Measurements from ENCODE around the gene TUSC2.
A peak's percentile ranks its signal among the peaks of the same experiment; 100 is the strongest.

The TUSC2 gene

DNA sequence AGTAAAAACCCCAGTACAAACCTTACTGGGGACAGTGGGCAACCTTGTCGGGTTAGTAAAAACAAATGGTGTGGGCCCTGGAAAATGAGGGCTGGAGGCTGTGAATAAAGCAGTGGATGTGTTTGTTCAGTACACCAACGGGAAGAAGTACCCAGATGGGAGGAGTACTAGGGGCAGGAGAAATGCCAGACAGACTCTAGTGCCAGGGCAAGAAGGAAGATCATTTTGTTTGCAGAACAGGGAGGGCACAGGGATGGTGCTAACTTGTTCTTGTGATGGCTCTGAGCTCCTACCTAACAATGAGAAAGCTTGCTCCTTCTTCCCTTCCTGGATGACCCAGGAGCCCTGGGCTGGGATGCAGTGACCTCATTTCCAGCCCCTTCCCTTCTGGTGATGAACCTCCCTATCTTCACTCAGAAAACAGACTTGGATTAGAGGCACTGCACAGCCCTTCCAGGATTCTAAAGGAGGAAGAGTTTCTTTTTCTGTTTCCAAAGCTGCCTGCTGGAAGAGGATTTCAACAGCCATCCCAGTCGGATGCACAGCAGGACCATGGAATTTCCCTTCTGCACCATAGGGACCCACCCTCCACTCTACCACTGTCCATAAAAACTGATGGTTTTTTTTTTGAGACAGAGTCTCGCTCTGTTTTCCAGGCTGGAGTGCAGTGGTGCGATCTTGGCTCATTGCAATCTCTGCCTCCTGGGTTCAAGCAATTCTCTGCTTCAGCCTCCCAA, 6.5 kb upstream of the TUSC2 start:
- no peak for DNase-seq (ENCODE audit: low read depth)
- H3K4me3 ChIP-seq (ENCODE audit: low read length): no peak overlapping the region; the same call in 1 of the 2 replicates
- TF ChIP-seq, protein P1, sequence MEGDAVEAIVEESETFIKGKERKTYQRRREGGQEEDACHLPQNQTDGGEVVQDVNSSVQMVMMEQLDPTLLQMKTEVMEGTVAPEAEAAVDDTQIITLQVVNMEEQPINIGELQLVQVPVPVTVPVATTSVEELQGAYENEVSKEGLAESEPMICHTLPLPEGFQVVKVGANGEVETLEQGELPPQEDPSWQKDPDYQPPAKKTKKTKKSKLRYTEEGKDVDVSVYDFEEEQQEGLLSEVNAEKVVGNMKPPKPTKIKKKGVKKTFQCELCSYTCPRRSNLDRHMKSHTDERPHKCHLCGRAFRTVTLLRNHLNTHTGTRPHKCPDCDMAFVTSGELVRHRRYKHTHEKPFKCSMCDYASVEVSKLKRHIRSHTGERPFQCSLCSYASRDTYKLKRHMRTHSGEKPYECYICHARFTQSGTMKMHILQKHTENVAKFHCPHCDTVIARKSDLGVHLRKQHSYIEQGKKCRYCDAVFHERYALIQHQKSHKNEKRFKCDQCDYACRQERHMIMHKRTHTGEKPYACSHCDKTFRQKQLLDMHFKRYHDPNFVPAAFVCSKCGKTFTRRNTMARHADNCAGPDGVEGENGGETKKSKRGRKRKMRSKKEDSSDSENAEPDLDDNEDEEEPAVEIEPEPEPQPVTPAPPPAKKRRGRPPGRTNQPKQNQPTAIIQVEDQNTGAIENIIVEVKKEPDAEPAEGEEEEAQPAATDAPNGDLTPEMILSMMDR (conservative IDR thresholded peaks at IDR 0.05; ENCODE audit: low read length): no peak

DNA sequence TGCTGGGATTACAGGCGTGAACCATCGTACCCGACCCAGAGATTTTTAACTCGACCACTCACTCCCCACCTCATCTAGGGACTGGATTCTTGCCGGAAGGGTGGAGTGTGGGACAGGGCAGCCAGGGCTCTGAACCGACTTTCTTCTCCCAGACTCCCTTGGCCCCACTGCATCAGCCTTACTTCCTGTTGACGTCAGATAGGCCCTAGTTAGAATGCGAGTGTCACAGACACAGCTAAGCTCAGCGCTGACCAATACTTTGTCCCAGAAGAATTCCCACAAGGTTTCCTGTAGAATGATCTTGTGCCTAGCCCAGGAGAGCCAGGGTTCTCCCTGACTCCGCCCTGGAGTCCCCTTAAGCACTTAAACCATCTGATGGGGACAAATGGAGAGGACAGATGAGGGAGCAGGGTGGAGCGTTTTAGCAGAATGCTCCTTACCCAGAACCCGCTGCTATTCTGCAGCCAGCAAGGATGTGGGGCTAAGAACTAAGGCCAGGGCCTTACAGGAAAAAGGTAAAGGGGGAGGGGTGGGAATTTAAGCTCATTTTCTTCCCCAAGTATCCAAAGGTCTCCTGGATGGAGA, 5.8 kb upstream of the TUSC2 start:
- DNase-seq (ENCODE audit: low read depth): peak; percentile 74
- H3K4me3 ChIP-seq (ENCODE audit: low read length): no peak overlapping the region; the same call in 1 of the 2 replicates
- TF ChIP-seq, protein P1 (conservative IDR thresholded peaks at IDR 0.05; ENCODE audit: low read length): no peak

DNA sequence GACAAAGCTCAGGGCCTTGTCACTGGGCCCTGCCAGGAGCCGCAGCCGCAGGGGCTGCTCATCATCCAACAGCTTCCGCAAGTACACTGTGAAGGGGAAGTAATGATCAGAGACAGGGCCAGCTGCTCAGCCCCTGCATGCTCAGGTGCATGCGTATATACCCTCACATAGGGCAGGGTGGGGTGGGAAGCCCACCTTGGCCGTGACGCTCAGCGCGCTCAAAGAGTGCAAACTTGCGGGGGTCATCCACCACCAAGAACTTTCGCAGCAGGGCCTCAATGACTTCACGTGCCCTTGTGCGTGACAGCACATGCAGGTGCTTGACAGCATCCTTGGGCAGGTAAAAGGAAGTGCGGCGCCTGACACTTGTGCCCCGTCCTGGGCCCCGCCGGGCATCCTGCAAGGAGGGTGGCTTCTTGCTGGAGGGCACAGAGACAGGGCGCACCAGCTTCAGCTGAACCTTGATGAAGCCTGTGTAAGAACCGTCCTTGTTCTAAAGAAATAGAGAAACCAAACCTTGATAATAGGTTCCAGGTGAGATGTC, 3.4 kb upstream of the TUSC2 start:
- no peak for DNase-seq (ENCODE audit: low read depth)
- TF ChIP-seq, protein P1 (conservative IDR thresholded peaks at IDR 0.05; ENCODE audit: low read length): no peak
- no peak overlapping the region for H3K4me3 ChIP-seq (ENCODE audit: low read length)

DNA sequence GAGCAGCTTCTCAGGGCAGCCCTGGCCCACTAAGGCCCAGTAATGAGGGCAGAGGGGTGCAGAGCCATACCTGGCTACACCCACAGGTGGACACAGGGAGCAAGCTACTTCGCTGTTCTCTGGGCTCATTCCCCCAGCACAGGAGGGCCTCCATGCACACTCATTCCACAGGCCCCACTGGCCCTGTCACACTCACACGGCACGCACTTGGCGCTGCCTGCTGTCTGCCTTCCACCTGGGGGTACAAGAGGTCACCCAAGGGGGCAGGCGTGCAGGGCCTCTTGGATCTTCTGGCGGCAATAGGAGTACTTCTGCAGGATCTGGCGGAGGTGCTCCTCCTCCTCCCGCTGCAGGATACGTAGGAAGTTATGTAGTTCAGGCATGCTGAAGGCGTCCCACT, 2.3 kb upstream of the TUSC2 start:
- H3K4me3 ChIP-seq (ENCODE audit: low read length): no peak overlapping the region
- TF ChIP-seq, protein P1 (conservative IDR thresholded peaks at IDR 0.05; ENCODE audit: low read length): no peak

DNA sequence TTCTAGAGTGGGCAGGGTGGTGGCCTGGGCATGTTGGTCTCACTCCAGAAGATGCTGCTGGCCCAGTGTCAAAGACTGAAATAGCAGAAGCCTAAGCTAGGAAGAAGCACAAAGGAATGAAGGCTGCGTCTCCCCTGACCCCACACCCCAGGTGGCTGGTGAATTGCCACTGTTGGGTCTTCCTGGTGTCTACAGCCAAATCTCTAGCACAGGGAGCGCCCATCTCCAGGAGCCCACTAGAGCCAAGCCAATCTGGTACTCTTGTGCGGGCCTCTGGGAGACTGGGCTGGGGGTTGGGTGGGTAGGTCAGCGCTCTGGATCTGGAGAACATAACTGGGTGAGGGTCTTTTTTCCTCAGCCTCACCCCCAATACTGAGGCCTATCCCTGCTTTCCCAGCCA, 894 bp downstream of the TUSC2 start:
- H3K4me3 ChIP-seq (ENCODE audit: low read length): peak overlapping the region; percentile 80
- no peak for DNase-seq (ENCODE audit: low read depth)
- TF ChIP-seq, protein P1 (conservative IDR thresholded peaks at IDR 0.05; ENCODE audit: low read length): no peak

More for the DNA sequence above, 2.3 kb upstream of the TUSC2 start:
- DNase-seq (ENCODE audit: low read depth): no peak

DNA sequence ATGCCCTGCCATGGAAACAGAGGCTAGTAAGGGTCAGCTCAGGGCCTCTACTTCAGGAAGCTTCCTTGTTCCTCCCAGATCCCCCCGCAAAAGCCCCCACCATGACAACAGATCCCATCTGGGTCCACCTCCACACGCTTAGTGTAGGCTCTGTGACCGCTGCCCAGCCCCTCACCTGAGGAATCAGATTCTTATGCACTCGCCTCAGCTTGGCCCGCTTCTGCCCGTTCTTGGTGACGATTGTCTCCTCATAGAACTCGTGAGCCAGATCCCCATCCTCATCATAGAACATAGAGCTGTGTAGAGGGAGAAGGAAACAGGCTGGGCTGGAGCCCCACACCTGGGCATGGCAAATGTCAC, 1.9 kb downstream of the TUSC2 start:
- no peak for DNase-seq (ENCODE audit: low read depth)
- H3K4me3 ChIP-seq (ENCODE audit: low read length): no peak overlapping the region
- TF ChIP-seq, protein P1 (conservative IDR thresholded peaks at IDR 0.05; ENCODE audit: low read length): no peak

Measured in AG10803 (cell line).